AG10803 (cell line): ENCODE measurements around the gene UPK2.
A peak's percentile ranks its signal among the peaks of the same experiment; 100 is the strongest.

Experiments
- DNase-seq: peaks from one replicate; pipeline ENCODE4 v3.0.0; 2010; ENCODE audit warnings: low read depth
- H3K4me3 ChIP-seq: 2 replicates; pipeline ENCODE4 v1.5.1; 2011; ENCODE audit warnings: mild to moderate bottlenecking, low read length, control low read depth
- CTCF ChIP-seq: conservative IDR thresholded peaks from 2 replicates; pipeline ENCODE4 v1.5.1; 2011; ENCODE audit warnings: mild to moderate bottlenecking, low read length, control low read depth, inconsistent platforms

The UPK2 gene

GRCh38 chr11:118911113-118911879 is 44.8 kb upstream of the UPK2 start:
- H3K4me3 ChIP-seq = peak overlapping the region; percentile 51
- TF ChIP-seq CTCF = no peak

GRCh38 chr11:118911880-118912741 is 44.0 kb upstream of the UPK2 start:
- peak; percentile 85 for DNase-seq
- TF ChIP-seq CTCF = no peak
- peak overlapping the region; percentile 51 for H3K4me3 ChIP-seq

More at GRCh38 chr11:118911113-118911879, 44.8 kb upstream of the UPK2 start:
- peak; percentile 50 for DNase-seq

GRCh38 chr11:118912742-118913410 is 43.2 kb upstream of the UPK2 start:
- no peak for TF ChIP-seq CTCF
- peak overlapping the region; percentile 51 for H3K4me3 ChIP-seq
- DNase-seq = no peak

- no peak for DNase-seq
- H3K4me3 ChIP-seq = peak overlapping the region; percentile 24
- no peak for TF ChIP-seq CTCF
Observed at GRCh38 chr11:118913411-118914125, 42.5 kb upstream of the UPK2 start.

GRCh38 chr11:118914178-118914918 is 41.8 kb upstream of the UPK2 start:
- peak overlapping the region; percentile 24; the same call in 1 of the 2 replicates for H3K4me3 ChIP-seq
- DNase-seq = no peak
- no peak for TF ChIP-seq CTCF

- no peak for TF ChIP-seq CTCF
- DNase-seq = no peak
- no peak overlapping the region for H3K4me3 ChIP-seq
Observed at GRCh38 chr11:118914987-118915386, 41.1 kb upstream of the UPK2 start.
